HCT116 (cell line): ENCODE measurements around the gene SLC2A9. TPM values are rescaled to one million over a fixed set of nuclear protein-coding genes. Genes with fewer than 3 reads are reported as not detected.

Source experiments
- ATAC-seq: fragments of 200-7000 bp; cut with Tn5 transposase; 2 replicates; pipeline ENCODE4 v1.9.1; 2020; ENCODE audit warnings: mild to moderate bottlenecking, moderate library complexity
- BruUV-seq: library from RNA; stranded (reverse); fragments of 400-500 nt; replicated peaks from 2 replicates; lab custom pipeline; 2021; lab: Mats Ljungman, UMichigan
- CTCF ChIA-PET: fragments of 300-600 bp; sonication (Branson Sonifier 250); formaldehyde crosslinking; loops from one replicate; lab custom pipeline; 2021; ENCODE audit warnings: antibody characterized with exemption; lab: Charles Lee
- POLR2A ChIA-PET: fragments of 300-600, 350-600 bp; sonication (Branson Sonifier 250); formaldehyde crosslinking; loops from one replicate; lab custom pipeline; 2021; ENCODE audit warnings: antibody characterized with exemption; lab: Charles Lee
- RAD21 ChIA-PET, 2 experiments: fragments of 300-600 bp; sonication (Branson Sonifier 250); formaldehyde crosslinking; loops; one replicate each; lab custom pipeline; 2023; ENCODE audit warnings: low total read pairs in 2 of 2; ENCODE audit not compliant: uncharacterized antibody in 2 of 2, unreplicated experiment in 2 of 2, low non-redundant PET in 1 of 2; lab: Charles Lee
- DNase-seq: peaks from one replicate; pipeline ENCODE4 v3.0.0-alpha.2; 2010; ENCODE audit warnings: low read depth, low spot score
- H2AFZ ChIP-seq: fragments of 200-600 bp; shearing (Covaris generic), sonication (generic); 2 replicates; pipeline ENCODE4 v1.6.1; 2017; ENCODE audit warnings: low read depth, mixed run types, mixed read lengths, antibody characterized with exemption, low read length; ENCODE audit not compliant: poor library complexity, severe bottlenecking
- H3K27ac ChIP-seq: 2 replicates; pipeline ENCODE4 v1.5.1; 2012; ENCODE audit warnings: low read depth, low read length
- H3K27me3 ChIP-seq: fragments of 200-600 bp; sonication (generic); 2 replicates; pipeline ENCODE4 v1.6.1; 2016; ENCODE audit warnings: mixed run types, low read length, mixed read lengths; ENCODE audit not compliant: insufficient read depth
- H3K36me3 ChIP-seq, 2 experiments: fragments of 200-500 bp in 1 of 2; fragments of 200-600 bp in 1 of 2; sonication (Bioruptor generic) in 1 of 2; sonication (generic) in 1 of 2; 2 replicates each; pipeline versions ENCODE4 v1.5.1 to v1.6.1; 2014 to 2016; ENCODE audit warnings: low read length in 2 of 2, inconsistent platforms in 1 of 2, mixed read lengths in 1 of 2, mixed run types in 1 of 2; ENCODE audit not compliant: insufficient read depth in 2 of 2, control insufficient read depth in 1 of 2
- H3K4me1 ChIP-seq, 2 experiments: fragments of 200-600 bp in 1 of 2; sonication (generic) in 1 of 2; 2 replicates each; pipeline versions ENCODE4 v1.5.1 to v1.6.1; 2012 to 2017; ENCODE audit warnings: low read length in 2 of 2, inconsistent platforms in 1 of 2, mild to moderate bottlenecking in 1 of 2, mixed read lengths in 1 of 2, mixed run types in 1 of 2, moderate library complexity in 1 of 2; ENCODE audit not compliant: insufficient read depth in 2 of 2, control insufficient read depth in 1 of 2
- H3K4me2 ChIP-seq: fragments of 200-600 bp; sonication (generic); 2 replicates; pipeline ENCODE4 v1.6.1; 2017; ENCODE audit warnings: mixed run types, low read length, mixed read lengths
- H3K4me3 ChIP-seq, 2 experiments: fragments of 200-600 bp in 1 of 2; sonication (generic) in 1 of 2; replicated peaks in 1 of 2; 2 replicates each; pipeline ENCODE4 v1.5.1; 2011 to 2016; ENCODE audit warnings: low read length in 2 of 2, control low read depth in 1 of 2, low read depth in 1 of 2, mild to moderate bottlenecking in 1 of 2, mixed read lengths in 1 of 2, mixed run types in 1 of 2
- H3K79me2 ChIP-seq: fragments of 200-600 bp; sonication (generic); 2 replicates; pipeline ENCODE4 v1.6.1; 2017; ENCODE audit warnings: mild to moderate bottlenecking, mixed run types, low read length, moderate library complexity, mixed read lengths; ENCODE audit not compliant: insufficient read depth
- H3K9ac ChIP-seq: fragments of 200-600 bp; sonication (generic); 2 replicates; pipeline ENCODE4 v1.6.1; 2016; ENCODE audit warnings: low read length, mixed read lengths
- H3K9me2 ChIP-seq: fragments of 200-600 bp; sonication (generic), shearing (Covaris generic); 2 replicates; pipeline ENCODE4 v1.6.1; 2017; ENCODE audit warnings: mixed run types, mild to moderate bottlenecking, moderate library complexity; ENCODE audit not compliant: insufficient read depth
- H3K9me3 ChIP-seq, 2 experiments: fragments of 200-500 bp in 1 of 2; fragments of 200-600 bp in 1 of 2; sonication (Bioruptor generic) in 1 of 2; sonication (generic) in 1 of 2; 2 replicates each; pipeline ENCODE4 v1.6.1; 2014 to 2017; ENCODE audit warnings: low read length in 2 of 2, mixed read lengths in 2 of 2, inconsistent platforms in 1 of 2, low read depth in 1 of 2, mild to moderate bottlenecking in 1 of 2, mixed run types in 1 of 2, moderate library complexity in 1 of 2; ENCODE audit not compliant: control insufficient read depth in 1 of 2, insufficient read depth in 1 of 2
- H4K20me1 ChIP-seq: fragments of 200-600 bp; sonication (generic), shearing (Covaris generic); 2 replicates; pipeline ENCODE4 v1.6.1; 2017; ENCODE audit warnings: mixed run types, mild to moderate bottlenecking, moderate library complexity; ENCODE audit not compliant: insufficient read depth
- CEBPB ChIP-seq: IDR thresholded peaks from 2 replicates; pipeline ENCODE4 v1.6.1; 2012; ENCODE audit warnings: low read depth
- FOSL1 ChIP-seq: IDR thresholded peaks from 2 replicates; pipeline ENCODE4 v1.6.1; 2012; ENCODE audit warnings: low read depth
- POLR2AphosphoS5 ChIP-seq: IDR thresholded peaks from 2 replicates; pipeline ENCODE4 v1.6.1; 2011; ENCODE audit warnings: mild to moderate bottlenecking, low read depth, low read length, moderate library complexity
- SIN3A ChIP-seq: IDR thresholded peaks from 2 replicates; pipeline ENCODE4 v1.6.1; 2012; ENCODE audit warnings: low read depth
- TCF7L2 ChIP-seq: IDR thresholded peaks from 2 replicates; pipeline ENCODE4 v1.7.0; 2011; ENCODE audit warnings: borderline replicate concordance, inconsistent platforms; ENCODE audit not compliant: insufficient read depth, insufficient read length; ENCODE audit errors: extremely low read depth
- YY1 ChIP-seq: IDR thresholded peaks from 2 replicates; pipeline ENCODE4 v1.6.1; 2011; ENCODE audit warnings: low read length, low read depth, moderate library complexity, mild to moderate bottlenecking; ENCODE audit not compliant: insufficient replicate concordance; ENCODE audit errors: extremely low read depth
- intact Hi-C: fragments of 100-400 bp; cut with micrococcal nuclease; formaldehyde crosslinking; loops from 2 replicates; pipeline ENCODE4 v1.10.0; 2022
- total RNA-seq: library from RNA; stranded (reverse); gene quantifications from one replicate; pipeline ENCODE4 v1.2.1, GENCODE V29; 2021; ENCODE audit not compliant: unreplicated experiment
- TF ChIP-seq, protein P1 (sequence below): IDR thresholded peaks from 2 replicates; pipeline ENCODE4 v1.6.1; 2012; ENCODE audit warnings: low read depth

Gene SLC2A9
- total RNA-seq, 1 experiment from 2014 or later = 2.2 TPM

DNA sequence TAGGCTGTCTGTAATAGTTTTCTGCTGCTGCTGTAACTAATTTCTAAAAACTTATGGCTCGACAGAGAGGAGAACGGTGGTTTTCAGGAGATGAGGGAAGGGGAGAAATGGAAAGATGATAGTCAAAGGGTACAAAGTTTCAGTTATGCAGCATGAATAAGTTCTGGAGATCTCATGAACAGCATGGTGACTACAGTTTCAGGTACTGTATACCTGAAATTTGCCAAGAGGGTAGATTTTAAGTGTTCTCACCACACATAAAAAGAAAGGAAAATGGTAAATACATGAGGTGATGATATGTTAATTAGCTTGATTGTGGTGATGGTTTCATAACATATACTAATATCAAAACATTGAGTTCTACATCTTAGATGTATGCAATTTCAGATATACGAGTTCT, 205.0 kb downstream of the SLC2A9 start:
- H3K27me3 ChIP-seq = peaks cover 34% of the 10 kb centered on the region
- BruUV-seq = no TSS peak
- H3K9ac ChIP-seq = no peak overlapping the region
- H3K9me3 ChIP-seq = no peaks in the 10 kb centered on the region
- ATAC-seq (no peak), DNase-seq (no peak)
- TF ChIP-seq FOSL1 (no peak), SIN3A (no peak), TCF7L2 (no peak), CEBPB (no peak), YY1 (no peak), POLR2AphosphoS5 (no peak)
- TF ChIP-seq, protein P1, sequence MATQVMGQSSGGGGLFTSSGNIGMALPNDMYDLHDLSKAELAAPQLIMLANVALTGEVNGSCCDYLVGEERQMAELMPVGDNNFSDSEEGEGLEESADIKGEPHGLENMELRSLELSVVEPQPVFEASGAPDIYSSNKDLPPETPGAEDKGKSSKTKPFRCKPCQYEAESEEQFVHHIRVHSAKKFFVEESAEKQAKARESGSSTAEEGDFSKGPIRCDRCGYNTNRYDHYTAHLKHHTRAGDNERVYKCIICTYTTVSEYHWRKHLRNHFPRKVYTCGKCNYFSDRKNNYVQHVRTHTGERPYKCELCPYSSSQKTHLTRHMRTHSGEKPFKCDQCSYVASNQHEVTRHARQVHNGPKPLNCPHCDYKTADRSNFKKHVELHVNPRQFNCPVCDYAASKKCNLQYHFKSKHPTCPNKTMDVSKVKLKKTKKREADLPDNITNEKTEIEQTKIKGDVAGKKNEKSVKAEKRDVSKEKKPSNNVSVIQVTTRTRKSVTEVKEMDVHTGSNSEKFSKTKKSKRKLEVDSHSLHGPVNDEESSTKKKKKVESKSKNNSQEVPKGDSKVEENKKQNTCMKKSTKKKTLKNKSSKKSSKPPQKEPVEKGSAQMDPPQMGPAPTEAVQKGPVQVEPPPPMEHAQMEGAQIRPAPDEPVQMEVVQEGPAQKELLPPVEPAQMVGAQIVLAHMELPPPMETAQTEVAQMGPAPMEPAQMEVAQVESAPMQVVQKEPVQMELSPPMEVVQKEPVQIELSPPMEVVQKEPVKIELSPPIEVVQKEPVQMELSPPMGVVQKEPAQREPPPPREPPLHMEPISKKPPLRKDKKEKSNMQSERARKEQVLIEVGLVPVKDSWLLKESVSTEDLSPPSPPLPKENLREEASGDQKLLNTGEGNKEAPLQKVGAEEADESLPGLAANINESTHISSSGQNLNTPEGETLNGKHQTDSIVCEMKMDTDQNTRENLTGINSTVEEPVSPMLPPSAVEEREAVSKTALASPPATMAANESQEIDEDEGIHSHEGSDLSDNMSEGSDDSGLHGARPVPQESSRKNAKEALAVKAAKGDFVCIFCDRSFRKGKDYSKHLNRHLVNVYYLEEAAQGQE = no peak
- no peak overlapping the region for H2AFZ ChIP-seq
- no peaks in the 10 kb centered on the region for H3K79me2 ChIP-seq
- intact Hi-C loops = no loop called here
- H3K36me3 ChIP-seq = no peaks in the 10 kb centered on the region
- no peaks in the 10 kb centered on the region for H3K4me1 ChIP-seq
- CTCF ChIA-PET = no interaction called here
- no peak overlapping the region for H3K27ac ChIP-seq
- RAD21 ChIA-PET = no interaction called here
- H3K4me3 ChIP-seq = no peak overlapping the region
- no peaks in the 10 kb centered on the region for H3K9me2 ChIP-seq
- H4K20me1 ChIP-seq = no peaks in the 10 kb centered on the region
- POLR2A ChIA-PET = no interaction called here
- no peak overlapping the region for H3K4me2 ChIP-seq
